CMK (cell line): ENCODE measurements around the gene NIPBL.
"Not testable (repeated sequence)": the region's sequence is repeated elsewhere in the genome, so short reads cannot be mapped to it uniquely, and the experiment has no call there.

Source experiments
- DNase-seq: peaks from one replicate; pipeline ENCODE4 v3.0.0-alpha.2; 2010; ENCODE audit warnings: low read depth

NIPBL gene

DNA sequence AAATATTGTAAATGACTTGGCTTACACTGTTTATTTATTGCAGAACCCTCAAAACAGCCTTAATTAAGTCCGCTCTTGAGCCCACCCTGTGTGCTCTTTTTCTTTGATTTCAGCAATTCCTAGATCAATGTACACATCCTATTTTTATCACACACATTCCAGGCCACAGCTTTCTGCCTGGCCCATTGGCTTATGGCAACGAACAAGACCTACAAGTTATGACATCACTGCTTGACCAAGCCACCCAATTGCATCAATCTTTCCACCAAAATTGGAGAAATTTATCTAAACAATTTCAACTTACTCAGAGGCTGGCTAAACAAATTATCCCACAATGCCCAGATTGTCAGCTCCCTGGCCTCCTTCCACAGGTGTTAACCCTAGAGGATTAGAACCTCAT is 214.2 kb downstream of the NIPBL start:
- no peak for DNase-seq

DNA sequence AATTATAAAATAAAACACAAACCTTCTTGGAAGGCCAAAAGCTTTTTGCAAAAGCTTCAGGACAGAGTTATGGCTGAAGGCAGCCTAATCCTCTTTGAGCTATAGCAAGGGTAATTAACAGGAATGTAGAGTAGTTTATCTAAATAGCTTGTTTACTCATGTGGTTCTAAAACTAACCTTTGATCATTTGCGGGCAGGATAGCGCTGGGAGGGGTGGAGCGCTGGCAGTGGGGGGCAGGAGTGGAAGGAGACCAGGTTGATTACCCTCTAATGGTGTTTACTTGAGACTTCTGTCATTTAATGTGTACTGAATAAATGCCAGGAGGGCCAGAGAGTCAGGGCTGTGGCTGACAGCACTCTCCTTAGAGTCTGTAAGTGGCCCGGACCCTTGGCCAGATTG is 217.2 kb downstream of the NIPBL start:
- DNase-seq = not testable (repeated sequence)

- not testable (repeated sequence) for DNase-seq
Measured at GRCh38 chr5:37099267-37099666, 222.7 kb downstream of the NIPBL start.

DNA sequence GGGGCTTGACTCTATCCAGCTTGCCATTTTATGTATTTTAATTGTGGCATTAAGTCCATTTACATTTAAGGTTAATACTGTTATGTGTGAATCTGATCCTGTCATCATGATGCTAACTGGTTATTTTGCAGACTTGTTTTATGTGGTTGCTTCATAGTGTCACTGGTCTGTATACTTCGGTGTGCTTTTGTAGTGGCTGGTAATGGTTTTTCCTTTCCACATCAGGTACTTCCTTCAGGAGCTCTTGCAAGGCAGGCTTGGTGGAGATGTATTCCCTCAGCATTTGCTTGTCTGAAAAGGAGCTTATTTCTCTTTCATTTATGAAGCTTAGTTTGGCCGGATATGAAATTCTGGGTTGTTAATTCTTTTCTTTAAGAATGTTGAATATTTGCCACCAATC is 226.7 kb downstream of the NIPBL start:
- no peak for DNase-seq

DNA sequence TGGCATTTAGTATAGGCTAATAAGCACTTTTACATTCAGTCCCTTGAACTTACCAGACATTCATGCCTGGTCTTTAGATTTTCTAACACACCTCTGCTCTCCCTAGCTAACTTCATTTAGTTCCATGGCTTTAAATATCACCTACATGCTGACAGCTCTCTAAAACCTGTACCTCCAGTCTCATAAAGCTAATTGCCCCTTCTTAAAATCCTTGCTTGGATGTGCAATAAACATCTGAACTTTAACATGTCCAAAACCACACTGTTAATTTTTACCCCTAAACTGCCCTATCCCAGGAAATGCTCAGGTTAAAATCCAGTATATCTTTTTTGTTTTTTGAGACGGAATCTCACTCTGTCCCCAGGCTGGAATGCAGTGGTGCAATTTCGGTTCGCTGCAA is 232.8 kb downstream of the NIPBL start:
- no peak for DNase-seq

DNA sequence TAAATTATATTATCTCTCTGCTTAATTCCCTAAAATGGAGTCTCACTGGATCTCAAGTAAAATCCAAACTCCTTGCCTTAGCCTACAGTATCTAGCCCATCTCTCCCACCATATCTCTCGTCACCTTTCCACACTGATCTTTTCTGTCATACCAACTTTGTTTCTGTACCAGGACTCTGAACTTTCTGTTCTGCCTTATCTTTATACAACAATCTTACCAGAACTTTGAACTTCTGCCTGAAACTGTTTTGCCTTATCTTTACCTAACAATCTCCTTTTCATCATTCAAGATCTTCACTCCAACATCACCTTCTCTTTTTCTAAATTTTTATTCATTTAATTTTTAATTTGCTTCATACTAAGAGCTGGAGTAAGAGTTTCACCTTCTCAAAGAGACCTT is 233.6 kb downstream of the NIPBL start:
- no peak for DNase-seq

- DNase-seq = no peak
Measured at GRCh38 chr5:37111426-37112382, 235.1 kb downstream of the NIPBL start.

DNA sequence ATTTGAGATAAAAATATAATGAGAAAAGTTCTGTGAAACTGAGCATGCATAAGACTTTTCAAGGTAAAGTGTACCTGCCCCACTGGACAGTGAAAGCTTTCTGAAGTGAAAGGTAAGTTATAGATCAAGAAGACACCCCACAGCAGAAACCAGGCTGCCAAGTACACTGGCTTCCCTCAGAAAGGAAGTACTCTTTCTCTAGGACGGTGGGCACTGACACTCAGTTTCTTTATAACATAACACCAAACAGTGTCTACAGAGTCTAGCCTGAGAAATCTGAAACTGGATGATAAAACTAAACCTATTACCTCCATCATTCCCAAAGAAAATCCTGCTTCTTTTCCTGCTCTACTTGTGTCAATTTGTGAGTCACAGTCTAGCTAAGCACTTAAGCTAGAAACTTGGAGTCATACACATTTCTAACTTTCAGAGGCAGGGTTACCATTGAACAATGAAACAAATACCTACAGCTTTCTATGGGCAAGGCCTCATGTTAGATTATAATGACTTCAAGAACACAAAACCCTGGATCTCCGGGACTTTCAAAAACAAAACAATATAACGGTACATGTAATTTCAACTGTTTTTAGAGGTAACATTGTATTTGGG is 235.9 kb downstream of the NIPBL start:
- DNase-seq = no peak
